ENCODE measurements around the gene BTBD6.
"Not testable (repeated sequence)": the region's sequence is repeated elsewhere in the genome, so short reads cannot be mapped to it uniquely, and the experiment has no call there.

Gene BTBD6

DNA sequence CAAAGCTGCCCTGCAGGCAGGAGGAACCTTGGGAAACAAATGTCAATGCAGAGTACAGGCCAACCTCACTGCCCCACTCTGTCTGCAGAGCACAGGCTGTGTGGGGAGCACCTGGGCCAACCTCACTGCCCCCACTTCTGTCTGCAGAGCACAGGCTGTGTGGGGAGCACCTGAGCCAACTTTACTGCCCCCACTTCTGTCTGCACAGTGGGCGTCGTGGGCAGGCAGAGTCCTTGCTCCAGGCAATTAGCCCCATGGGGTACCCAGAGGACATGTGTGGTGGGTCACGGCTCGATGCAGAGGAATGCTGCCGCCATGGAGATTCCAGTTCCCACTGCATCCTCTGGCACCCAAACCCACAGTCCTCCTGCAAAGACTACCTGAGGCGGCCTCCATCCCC is 26.3 kb downstream of the BTBD6 start:
- no peak for DNase-seq

DNA sequence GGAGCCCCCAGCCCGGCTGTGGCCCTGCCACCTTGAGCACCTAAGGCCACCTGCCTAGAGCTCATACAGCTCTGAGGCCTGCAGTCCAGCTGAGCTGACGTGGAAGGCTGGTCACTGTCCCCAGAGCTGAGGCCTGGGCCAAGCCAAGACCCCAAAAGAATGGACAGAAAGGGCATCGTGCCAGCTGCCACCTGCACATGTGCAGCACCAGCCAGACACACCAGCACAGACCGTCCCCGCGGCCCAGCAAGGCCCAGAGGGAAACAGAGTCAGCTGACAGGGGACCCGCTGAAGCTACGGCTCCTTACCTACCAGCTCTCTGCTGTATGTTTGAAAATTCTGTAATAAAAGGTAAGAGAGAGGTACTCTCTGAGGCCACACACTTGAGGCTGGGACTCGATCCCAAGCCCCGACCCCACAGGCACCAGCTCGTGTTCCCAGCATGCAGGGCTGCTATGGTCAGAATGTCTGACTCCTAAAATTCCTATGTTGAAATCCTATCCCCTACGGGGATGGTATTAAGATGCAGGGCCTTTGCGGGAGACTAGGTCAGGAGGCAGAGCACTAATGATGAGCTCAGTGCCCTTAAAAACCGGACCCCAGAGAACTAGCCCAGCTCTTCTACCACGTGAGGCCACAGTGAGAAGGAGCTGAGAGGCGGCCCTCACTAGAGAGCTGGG is 27.1 kb downstream of the BTBD6 start:
- DNase-seq = no peak

DNA sequence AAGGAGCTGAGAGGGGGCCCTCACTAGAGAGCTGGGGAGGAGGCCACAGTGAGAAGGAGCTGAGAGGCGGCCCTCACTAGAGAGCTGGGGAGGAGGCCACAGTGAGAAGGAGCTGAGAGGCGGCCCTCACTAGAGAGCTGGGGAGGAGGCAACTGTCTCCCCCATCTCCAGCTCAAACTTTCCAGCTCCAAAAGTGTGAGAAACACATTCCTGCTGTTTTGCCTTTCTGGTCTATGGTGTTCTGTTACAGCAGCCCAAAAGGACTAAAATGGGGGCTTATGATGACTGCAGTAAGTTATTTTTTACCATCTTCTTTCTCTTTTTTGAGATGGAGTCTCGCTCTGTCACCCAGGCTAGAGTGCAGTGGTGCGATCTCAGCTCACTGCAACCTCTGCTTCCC is 29.1 kb downstream of the BTBD6 start:
- DNase-seq = not testable (repeated sequence)

DNA sequence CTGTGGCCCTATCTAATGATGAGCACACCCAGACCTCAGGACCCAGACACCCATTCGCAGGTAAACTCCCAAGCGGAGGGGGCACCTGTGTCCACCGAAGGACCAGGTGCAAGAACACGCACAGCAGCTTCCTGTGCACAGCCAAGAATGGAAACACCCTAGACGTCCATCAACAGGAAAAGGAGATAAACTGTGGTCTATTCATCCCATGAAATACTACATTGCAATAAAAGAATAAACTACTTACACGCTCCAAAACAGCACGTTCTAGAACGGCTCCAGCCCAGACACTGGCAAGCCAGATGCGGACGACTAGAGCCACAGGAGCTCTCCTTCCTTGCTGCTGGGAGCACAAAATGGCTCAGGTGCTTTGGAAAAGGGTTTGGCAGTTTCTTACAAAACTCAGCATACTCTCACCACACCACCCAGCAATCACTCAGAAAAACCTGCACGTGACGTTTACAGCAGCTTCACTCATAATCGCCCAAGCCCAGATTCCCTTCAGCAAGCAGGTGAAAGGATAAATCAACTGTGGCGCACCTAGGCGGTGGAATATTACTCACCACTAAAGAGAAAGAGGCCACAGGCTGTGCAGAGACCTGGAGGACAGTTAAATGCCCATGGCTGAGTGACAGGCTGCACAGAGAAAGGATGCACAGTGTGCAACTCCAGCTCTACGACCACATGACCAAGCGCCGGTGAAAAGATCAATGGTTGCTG is 31.5 kb downstream of the BTBD6 start:
- no peak for DNase-seq

DNA sequence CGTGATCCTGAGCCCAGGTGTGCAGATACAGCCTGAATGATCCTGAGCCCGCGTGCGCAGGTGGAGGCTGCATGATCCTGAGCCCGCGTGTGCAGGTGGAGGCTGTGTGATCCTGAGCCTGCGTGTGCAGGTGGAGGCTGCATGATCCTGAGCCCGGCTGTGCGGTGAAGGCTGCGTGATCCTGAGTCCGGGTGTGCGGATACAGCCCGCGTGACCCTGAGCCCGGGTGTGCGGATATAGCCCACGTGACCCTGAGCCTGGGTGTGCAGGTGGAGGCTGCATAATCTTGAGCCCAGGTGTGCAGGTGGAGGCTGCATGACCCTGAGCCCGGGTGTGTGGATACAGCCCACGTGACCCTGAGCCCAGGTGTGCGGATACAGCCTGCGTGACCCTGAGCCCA is 32.2 kb downstream of the BTBD6 start:
- no peak for DNase-seq

DNA sequence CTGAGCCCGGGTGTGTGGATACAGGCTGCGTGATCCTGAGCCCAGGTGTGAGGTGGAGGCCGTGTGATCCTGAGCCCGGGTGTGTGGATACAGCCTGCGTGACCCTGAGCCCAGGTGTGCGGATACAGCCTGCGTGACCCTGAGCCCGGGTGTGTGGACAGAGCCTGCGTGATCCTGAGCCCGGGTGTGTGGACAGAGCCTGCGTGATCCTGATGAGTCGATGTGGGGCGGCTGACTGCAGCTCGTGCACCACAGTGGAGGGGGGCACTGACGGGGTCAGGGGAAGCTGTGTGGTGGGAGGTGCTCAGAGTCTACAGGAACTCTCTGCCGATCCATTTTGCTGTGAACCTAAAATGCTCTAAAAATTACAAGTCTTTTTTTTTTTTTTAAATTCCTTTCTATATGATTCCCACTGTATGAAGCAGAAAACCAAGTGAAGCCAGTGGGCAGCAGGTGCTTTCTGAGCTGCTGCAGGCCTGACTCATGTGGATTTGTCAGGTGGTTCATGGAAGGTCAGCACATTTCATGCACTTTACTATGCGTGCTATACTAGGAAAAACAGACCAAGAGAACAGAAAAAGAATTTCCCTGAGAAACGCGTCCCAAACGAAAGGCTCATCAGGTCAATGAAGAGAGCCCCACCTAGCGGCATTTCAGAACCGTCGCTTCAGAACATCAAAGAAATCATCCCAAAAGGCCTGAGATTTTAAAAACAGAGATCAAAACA is 33.2 kb downstream of the BTBD6 start:
- no peak for DNase-seq

DNA sequence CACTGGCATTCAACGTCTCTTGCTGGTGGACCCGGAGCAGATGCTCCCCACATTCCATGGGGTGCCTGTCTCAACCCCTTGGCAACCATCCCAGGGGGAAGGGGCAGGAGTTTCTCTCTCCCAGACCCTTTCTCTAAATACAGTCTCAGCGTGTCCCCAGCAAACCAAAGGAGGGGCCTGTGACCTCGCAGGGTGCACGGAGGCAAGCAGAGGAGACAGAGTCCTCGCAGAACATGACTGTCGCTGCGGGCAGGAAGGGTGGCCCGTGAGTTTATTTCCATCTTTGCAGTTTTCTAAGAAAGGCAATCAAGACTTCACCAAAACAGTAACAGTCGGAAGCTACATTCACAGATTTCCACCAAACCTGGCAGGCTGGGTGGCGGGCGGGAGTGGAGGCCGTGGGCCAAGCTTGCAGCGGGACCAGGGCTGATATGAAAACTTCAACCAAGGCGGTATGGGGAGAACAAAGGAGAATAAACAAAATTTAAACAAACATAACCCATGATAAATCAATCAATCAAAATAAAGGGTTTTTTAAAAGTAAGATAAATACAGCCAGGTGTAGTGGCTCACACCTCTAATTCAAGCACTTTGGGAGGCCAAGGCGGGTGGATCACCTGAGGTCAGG is 33.9 kb downstream of the BTBD6 start:
- DNase-seq = no peak

DNA sequence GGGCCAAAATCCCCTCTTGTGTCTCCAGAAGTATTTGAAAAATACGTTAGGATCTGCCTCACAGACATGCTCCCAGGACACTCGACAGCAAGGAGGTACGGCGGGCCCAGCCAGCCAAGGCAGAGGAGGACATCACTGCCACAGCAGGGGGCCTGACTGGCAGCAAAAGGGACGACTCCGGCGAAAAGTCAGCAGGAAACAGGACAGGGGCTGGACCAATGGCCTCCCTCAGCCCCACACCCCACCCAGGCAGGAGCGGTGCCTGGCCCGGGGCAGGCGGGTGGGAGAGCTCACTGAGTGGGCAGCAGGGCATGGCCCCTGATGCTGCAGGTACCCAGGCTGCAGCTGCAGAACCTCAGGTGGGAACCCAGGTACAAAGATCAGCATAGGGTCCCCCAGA is 34.7 kb downstream of the BTBD6 start:
- no peak for DNase-seq

DNA sequence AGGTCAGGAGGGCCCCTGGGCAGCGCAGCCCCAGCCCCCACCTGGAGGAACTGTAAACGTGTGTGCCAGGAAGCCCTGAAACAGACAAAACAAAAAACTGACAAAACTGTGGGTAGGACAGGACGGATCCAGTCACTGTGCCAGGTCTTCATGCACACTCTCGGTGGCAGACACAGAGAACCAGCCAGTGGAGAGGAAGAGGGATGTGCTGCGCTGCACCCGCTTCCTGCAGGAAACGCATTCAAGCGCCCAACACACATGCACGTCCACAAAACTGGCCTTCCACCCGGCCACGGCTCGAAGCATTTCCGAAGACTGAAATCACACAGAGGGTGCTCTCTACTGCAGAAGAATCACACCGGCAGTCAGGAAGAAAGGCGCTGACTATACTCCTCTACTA is 35.6 kb downstream of the BTBD6 start:
- DNase-seq = no peak

DNA sequence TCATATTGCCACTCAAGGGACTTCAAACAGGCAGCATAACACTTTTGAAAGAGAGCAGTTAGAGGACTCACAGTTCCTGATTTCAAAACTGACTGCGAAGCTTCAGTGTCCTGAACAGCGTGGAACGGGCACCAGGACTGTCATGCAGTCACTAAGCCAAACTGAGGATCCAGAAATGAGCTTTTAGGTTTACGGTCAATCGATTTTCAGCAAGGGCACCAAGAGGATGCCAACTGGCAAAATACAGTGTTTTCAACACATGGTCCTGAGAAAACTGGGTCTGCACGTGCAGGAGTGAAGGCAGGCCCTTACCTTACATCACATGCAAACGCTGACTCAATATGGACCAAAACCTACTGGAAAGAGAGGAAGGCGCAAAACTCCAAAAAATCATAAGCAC is 36.8 kb downstream of the BTBD6 start:
- DNase-seq = no peak

DNA sequence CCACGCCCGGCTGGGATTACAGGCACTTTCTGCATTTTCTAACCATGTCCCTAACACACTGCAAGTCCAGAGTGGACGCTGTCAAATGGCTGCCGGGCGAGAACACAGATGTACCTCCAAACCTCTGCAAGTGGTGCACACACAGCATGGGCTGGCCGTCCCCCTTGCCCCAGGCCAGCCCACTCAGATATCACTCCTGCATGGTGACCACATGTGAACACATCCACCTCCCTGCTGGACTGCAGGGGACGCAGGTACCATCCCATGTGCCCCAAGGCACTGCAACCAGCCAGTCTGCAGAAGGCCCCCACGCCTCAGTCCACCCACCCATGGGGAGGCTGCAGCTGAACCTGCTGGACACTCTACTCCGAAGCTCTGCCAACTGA is 38.4 kb downstream of the BTBD6 start:
- DNase-seq = no peak

DNA sequence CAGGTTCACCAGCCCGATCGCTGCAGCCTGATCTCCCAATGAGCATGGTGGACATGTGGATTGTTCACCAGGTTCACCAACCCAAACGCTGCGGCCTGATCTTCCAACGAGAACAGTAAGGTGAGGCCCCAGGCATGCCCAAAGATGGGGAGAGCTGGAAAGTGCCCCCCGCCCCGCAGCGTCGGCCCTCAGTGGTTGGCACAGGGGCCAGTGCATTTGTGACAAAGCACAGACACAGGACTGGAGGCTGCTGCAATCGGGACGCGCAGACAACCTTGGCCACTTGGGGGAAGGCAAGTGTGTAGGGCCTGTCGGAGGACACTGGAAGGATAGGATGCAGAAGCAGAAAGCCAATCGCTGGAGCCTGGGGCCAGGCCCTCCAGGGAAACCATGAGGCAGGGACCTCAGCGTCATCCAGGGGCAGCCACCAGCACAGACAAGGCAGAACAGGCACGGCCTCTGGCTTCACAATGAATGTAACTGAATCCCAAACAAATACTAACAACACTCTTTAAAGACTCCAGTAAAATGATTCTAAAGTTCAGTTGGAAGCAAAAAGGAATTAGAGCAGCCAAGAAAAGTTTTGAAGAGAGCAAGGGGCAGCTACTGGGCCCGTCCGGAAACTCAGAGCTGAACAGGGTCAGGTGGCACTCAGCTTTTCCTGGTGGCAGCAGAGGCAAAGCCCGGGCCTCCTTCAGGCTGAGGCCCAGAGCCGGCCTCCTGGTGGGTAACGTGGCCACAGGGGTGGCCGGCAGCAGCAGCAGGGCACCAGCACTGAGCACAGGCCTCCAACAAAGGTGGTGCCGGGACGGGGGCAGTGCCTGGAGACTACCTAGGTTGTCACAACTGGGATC is 39.1 kb downstream of the BTBD6 start:
- no peak for DNase-seq

DNA sequence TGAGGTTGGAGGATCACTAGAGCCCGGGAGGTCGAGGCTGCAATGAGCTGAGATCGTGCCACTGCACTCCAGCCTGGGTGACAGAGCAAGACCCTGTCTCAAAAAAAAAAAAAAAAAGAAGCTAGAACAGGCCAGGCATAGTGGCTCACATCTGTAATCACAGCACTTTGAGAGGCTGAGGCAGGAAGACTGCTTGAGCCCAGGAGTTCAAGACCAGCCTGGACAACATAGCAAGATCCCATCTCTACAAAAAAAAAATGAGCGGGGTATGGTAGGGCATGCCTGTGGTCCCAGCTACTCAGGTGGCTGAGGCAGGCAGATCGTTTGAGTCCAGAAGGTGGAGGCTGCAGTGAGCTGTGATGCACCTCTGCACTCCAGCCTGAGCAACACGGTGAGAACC is 40.6 kb downstream of the BTBD6 start:
- DNase-seq = not testable (repeated sequence)

DNA sequence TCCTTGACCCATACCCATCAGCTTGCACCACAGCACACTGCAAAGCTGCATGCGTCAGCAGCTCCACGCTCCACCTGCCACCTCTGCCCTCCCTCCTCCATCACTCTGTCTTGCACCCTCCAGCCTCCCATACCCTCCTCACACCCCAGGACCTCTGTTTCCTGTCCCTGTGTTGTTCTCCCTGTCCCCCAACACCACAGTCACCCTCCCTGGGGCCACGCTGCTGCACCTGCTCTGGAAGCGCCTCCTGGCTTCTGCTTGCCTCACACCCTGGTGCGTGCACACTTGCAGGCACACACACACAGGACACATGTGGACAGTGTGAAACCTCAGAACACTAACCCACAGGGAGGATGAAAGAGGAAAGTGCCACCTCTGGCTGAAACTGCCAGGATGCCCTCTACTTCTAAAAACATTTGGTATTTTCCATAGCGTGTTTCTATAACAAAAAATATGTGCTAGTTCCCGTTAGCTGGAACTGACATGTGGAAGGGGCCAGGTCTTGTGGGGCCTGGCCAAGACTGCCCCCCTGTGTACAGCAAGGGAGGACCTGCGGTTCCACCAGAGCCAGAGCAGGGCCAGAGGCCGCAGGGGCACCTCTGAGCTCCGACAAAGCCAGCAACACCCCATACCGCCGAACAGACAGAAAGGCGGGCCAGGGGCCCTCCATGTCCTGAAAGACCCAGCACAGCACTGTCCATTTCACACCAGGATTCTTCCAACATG is 42.5 kb downstream of the BTBD6 start:
- no peak for DNase-seq

DNA sequence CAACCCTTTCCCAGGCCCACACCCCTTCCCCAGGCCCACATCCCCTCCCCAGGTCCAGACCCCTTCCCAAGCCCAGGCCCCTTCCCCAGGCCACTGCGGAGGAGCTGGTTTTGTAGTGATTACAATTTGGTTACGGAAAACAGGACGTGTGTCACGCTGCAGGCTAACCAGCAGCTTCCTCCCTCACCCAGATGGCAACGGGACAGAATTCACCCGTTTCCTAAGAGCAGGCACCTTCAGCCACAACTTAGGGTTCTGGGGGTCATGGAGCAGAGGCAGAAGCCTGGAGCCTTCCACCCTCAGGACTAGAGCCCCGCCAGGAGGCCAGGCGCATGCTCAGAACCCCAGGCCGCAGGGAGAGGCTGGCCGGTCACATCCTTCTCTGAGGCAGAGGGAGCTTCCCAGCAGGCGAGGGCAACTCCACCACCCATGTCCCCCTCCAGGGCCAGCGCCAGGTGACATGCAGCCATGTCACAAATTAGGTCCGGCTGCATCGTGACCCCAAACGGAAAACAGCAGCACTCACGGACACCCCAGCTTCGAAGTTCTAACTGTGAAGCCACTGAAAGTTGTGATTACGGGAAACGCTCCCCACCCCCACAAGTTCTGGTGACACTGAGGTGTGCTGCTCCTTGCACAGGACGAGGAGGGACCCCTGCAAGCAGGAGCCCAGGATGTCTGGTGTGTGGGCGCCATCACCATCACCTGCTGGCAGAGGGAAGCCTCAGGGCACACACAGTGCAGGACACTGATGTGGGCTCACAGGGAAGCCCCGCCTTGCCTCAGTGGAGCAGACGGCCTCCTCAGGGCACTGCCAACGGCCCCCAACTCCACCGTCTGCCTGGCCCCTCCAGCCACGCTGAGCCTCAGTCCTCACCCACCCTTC is 44.7 kb downstream of the BTBD6 start:
- DNase-seq = no peak

DNA sequence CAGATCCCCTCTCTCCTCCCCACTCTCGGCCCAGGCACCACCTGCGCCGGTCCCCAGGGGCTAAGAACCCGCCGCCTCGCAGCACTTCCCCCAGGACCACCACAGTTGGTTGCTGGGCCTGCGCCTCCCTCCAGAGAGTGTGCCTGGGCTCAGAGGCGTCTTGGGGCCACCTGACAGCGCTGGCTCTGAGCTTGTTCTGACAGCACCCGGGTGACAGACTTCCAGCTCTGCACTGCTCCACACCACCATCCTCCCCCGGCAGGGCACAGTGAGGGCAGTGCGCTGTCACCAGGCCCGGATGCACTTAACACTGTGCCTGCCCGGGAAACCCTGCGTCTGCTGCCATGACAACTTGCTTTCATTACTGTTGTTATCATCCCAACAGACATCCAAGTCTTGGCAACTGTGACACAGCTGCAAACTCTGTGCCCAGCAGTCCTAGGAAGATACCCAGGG is 45.8 kb downstream of the BTBD6 start:
- DNase-seq = no peak

DNA sequence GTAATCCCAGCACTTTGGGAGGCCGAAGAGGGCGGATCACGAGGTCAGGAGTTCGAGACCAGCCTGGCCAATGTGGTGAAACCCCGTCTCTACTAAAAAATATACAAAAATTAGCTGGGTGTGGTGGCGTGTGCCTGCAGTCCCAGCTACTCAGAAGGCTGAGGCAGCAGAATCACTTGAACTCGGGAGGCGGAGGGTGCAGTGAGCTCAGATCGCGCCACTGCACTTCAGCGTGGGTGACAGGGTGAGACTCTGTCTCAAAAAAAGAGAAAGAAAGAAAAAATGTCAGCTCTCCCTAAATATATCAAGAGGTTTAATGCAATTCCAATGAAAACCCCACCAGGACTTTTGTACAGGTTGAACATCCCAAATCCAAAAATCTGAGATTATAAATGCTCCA is 49.0 kb downstream of the BTBD6 start:
- not testable (repeated sequence) for DNase-seq

DNA sequence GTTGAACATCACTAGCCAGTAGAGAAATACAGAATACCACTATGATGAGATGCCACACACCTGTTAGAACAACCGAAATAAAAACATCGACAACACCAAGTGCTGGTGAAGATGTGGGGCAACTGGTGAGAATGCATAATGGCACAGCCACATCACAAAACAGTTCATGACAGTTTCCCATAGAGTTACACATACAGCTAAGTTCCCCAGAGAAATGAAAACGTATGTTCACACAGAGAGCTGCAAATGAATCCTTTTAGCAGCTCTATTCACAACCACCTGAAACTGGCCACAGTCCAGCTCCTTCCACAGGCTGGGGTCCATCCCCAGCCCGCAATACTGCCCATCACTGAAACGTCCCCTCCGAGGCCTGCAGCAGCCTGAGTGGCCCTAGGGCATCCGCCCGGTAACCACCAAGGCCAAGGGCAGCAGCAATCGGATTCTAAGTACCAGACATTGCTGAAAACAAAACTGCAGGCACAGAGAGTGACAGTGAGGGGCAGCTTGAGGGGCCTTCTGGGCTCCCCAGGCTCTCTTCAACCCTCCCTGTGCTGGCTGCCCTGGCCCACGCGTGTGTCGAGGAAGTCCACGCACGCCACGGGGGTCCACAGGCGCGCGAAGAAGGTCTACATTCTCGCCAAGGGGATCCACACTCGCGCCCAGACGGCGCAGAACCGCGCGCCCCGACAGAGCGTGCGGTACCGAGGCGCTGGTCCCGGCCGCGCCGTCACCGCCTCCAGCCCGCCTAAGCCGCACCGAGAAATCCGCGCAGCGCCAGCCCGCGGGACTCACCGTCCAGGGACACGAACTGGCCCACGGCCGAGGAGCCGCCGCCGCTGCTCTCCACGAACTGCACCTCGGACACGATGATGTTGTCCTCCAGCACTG is 51.6 kb downstream of the BTBD6 start:
- DNase-seq = peak; percentile 32

All from RPMI8226 (cell line).